GM12878 (cell line): ENCODE results near the gene MRPS18B.

Experiments used
- ESRRA ChIP-seq: IDR thresholded peaks from 2 replicates; pipeline ENCODE4 v1.6.1; 2012; ENCODE audit warnings: mild to moderate bottlenecking, low read length, improper control_type of control experiment
- EZH2 ChIP-seq: IDR thresholded peaks from 2 replicates; pipeline ENCODE4 v1.6.1; 2012; ENCODE audit warnings: low read depth, mild to moderate bottlenecking, control low read depth, inconsistent platforms, low read length, borderline replicate concordance; ENCODE audit not compliant: control insufficient read depth
- HDAC6 ChIP-seq: fragments of 200-600 bp; sonication (generic); IDR thresholded peaks from one replicate; pipeline ENCODE4 v1.8.0; 2017; ENCODE audit warnings: antibody characterized with exemption; ENCODE audit not compliant: unreplicated experiment
- TF ChIP-seq, protein P1 (sequence below), 3 experiments: IDR thresholded peaks in 2 of 3; conservative IDR thresholded peaks in 1 of 3; 2 replicates each; pipeline ENCODE4 v1.5.1; 2011; ENCODE audit warnings: low read depth in 3 of 3, low read length in 3 of 3, mild to moderate bottlenecking in 3 of 3, control low read depth in 2 of 3, moderate library complexity in 2 of 3, inconsistent platforms in 1 of 3, mixed read lengths in 1 of 3; ENCODE audit not compliant: control insufficient read depth in 2 of 3, insufficient read depth in 1 of 3; ENCODE audit errors: extremely low read depth in 1 of 3

- TF ChIP-seq EZH2 (no peak), HDAC6 (no peak), ESRRA (no peak)
- TF ChIP-seq, protein P1, sequence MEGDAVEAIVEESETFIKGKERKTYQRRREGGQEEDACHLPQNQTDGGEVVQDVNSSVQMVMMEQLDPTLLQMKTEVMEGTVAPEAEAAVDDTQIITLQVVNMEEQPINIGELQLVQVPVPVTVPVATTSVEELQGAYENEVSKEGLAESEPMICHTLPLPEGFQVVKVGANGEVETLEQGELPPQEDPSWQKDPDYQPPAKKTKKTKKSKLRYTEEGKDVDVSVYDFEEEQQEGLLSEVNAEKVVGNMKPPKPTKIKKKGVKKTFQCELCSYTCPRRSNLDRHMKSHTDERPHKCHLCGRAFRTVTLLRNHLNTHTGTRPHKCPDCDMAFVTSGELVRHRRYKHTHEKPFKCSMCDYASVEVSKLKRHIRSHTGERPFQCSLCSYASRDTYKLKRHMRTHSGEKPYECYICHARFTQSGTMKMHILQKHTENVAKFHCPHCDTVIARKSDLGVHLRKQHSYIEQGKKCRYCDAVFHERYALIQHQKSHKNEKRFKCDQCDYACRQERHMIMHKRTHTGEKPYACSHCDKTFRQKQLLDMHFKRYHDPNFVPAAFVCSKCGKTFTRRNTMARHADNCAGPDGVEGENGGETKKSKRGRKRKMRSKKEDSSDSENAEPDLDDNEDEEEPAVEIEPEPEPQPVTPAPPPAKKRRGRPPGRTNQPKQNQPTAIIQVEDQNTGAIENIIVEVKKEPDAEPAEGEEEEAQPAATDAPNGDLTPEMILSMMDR (IDR thresholded peaks at IDR 0.05 in 2 of 3, conservative IDR thresholded peaks at IDR 0.05 in 1 of 3; ENCODE audit: control insufficient read depth in 2 of 3, extremely low read depth in 1 of 3, insufficient read depth in 1 of 3, low read depth in 3 of 3, low read length in 3 of 3) = no peak
These were observed 46.9 kb upstream of the MRPS18B start for GRCh38 chr6:30570740-30571074.
